Fibroblast of lung (primary cell): ENCODE data around the gene BMP8A.
"Not testable (repeated sequence)": the region's sequence is repeated elsewhere in the genome, so short reads cannot be mapped to it uniquely, and the experiment has no call there.

Experiments used
- CTCF ChIP-seq, 2 donors: IDR thresholded peaks in 1 of 2; conservative IDR thresholded peaks in 1 of 2; 1 replicate in 1 of 2; 2 replicates in 1 of 2; pipeline ENCODE4 v1.5.1; 2011 to 2012; ENCODE audit warnings: low read length in 2 of 2, control low read depth in 1 of 2, inconsistent platforms in 1 of 2, low read depth in 1 of 2, mild to moderate bottlenecking in 1 of 2
- EZH2 ChIP-seq: IDR thresholded peaks from 2 replicates; pipeline ENCODE4 v1.5.1; 2012; ENCODE audit warnings: low read length, control low read depth, mild to moderate bottlenecking; ENCODE audit errors: missing control alignments

- not testable (repeated sequence) for TF ChIP-seq CTCF (conservative IDR thresholded peaks at IDR 0.05 in 1 of 2, IDR thresholded peaks at IDR 0.05 in 1 of 2; ENCODE audit: low read depth in 1 of 2, low read length in 2 of 2); EZH2
Observed at GRCh38 chr1:39467108-39467720, 24.2 kb upstream of the BMP8A start.
